GM18502 (cell line): Measurements from ENCODE around the gene CATSPER2.
"Not testable (repeated sequence)": the region's sequence is repeated elsewhere in the genome, so short reads cannot be mapped to it uniquely, and the experiment has no call there.

ENCODE experiments used
- ATAC-seq: cut with Tn5 transposase; IDR thresholded peaks from one replicate; pipeline ENCODE4 v1.9.1; 2021; ENCODE audit warnings: mild to moderate bottlenecking; ENCODE audit not compliant: unreplicated experiment, poor library complexity

CATSPER2 gene

DNA sequence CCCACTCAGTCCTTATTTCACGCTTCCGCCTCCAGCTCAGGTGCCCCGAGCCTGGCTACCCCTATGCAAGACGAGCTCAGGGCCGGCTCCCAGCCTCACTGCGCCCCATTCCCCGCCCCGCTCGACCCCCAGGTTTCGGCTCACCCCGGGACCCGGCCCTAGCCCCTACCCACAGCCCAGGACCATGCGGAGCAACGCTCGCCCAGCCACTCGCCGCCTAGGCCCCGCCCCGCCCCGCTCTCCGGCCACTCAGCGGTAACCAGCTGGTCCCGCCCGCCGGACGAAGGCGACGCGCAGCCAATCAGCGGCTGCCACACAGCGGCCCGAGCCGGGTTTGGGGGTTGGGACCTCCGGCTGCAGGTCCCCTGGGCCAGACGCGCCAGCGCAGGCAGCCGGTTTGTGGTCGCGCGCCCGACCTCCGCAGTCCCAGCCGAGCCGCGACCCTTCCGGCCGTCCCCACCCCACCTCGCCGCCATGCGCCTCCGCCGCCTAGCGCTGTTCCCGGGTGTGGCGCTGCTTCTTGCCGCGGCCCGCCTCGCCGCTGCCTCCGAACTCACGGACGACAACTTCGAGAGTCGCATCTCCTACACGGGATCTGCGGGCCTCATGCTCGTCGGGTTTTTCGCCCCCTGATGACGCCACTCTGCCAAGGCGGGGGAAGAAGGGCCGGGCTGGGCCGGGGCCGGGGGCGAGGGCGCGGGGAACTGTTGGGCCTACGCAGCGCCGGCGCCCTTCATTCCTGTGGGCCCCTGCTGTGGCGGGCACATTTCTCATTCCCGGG, at the start of gene CATSPER2:
TSS of gene CATSPER2 (minus strand) at position 196 of the 781 bp plus-strand sequence. CDS start 783 bp downstream, outside the sequence.
- no peak for ATAC-seq

DNA sequence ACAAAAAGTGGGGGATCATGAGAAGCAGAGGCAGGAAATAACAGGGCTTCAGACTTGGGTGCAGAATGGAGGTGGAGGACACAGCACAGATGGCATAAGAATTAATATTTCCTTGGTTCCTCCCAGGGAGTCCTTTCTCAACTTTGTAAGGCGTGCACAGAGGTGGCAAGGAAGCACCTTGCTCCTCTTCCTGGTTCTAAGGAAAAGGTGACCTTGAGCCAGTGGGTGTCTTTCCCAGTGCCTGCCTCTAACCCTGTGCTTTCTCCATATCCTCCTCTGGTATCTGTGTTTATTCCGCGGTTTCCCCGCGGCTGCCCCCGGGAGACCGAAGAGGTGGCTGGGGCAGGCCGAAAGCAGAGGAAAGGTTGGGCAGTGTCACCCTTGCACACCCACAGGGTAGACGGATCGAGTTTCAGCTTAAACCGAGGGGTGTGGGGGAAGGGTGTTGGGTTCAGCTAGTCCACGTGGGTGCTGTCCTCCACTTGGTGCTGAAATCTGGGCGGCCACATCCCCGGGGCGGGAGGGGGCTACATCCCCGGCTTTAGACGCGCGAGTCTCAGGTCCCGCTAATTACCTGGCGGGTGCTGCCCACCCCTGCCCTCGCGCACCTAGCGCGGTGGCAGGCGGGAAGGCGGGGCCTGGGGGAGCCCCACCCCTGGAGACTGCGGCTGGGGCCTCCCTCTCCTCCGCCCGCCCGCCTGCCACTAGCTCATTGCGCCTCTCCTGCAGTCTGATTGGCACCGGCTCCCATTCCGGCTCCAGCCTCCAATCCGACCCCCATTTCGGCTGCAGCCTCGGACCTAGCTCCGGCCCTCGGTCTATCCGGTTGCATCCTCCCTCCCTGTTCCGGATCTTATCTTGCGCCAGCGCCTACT, 44.7 kb upstream of the CATSPER2 start, which contains the start of gene CKMT1A:
TSS of gene CKMT1A (plus strand) at position 712 of the 875 bp plus-strand sequence. CDS start 192 bp downstream, outside the sequence.
- ATAC-seq = not testable (repeated sequence)

DNA sequence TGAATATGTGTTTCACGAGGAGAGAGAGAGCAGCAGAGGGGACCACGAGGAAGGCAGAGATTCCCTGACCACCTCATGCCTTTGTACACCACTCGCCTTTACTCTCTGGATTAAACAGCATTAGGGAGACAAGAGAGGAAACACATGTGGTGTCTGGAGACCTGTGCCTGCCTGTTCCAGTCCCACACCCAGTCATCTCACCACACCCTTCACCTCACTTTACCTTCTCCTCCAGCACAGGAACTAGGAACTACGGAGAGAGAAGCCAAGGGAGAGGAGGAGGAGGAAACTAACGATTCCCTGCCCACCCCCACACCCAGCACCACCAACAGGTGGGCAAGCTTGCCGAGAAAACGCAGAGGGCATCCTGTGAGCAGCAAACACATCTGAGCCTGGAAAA, 44.0 kb upstream of the CATSPER2 start:
- not testable (repeated sequence) for ATAC-seq

DNA sequence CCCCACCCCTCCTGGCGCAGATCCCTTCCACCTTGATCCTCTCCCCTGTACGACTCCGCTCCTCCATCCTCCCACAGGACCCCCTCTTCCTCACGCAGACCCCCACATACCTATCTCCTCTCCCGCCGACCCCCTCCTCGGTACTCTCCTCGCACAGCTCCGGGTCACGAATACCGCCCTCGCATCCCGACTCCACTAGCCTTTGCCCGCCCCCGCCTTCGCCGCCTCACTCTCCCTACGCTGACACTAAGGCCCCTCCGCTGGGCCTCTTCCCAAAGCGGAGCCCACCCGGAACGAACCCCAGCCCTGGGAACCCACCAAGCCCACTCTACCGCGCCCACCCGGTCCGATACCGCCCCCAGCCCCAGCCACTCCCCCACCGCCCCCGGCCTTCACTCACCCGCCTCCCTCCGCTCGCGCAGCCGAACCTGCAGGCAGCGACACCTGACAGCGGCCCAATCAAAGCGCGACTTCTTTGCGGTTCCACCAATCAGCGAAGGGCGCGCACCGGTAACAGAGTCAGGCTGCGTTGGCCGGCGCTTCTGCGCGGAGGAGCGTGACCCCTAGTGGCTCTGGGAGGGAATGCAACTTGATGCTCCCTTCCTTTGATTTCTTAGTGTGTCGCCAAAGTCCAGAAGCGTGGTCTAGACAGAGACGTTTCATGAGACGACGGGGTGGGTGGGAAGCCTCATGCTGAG, 41.1 kb upstream of the CATSPER2 start:
- peak; percentile 95 for ATAC-seq

DNA sequence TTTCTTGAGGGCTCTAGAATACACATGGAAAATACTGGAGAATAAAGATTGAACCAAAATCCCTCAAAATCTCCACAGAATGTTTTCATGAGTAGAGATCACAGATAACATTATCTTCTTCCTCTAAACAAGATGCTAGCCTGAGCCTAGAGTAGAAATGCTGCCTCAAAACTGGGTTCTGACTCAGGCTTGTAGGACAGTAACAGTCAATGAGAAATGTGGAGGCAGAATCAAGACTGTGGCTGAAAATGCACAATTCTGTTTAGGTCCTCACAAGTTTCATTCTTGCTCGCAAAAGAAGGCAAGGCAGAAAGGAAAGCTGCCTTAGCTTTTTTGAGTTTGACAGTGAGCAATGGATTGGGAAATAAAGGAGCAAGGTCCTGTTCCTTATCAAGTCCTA, 25.5 kb upstream of the CATSPER2 start:
- not testable (repeated sequence) for ATAC-seq

DNA sequence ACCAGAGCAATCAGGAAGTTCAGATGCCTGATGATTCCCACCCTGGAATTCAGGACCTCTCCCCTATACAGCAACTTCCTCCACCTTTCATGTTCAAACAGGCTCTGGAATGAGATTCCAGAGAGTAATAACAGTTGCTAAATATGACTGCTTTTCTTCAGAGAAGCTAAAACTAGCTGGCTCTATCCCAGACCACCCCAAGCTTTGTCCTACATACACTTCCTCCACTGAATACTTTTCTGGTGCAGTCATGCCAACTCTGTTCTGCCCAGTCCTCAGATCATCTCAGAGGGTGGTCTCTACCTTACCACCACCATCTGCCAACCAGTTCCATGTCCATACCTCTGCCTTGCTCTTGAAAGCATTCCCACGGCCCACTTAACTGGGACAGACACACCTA, 17.5 kb upstream of the CATSPER2 start:
- not testable (repeated sequence) for ATAC-seq

DNA sequence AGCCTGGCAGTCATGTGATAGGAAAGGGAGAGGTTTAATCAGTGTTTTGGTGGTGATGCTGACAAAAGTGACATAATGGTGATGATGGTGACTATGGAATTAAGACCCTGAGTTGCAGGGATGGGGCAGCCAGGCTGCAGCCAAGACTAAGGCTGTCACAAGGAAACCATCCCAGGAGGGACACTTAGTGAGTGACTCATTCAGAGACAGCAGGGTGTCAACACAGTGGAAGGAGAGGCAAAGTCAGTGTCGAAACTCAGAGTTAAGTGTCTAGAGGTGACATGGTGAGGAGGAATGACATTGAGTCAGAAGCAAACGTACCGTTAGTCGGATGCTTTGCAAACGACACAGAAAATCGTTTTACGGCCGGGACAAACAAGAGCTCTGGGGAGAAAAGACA, 14.7 kb upstream of the CATSPER2 start:
- ATAC-seq = not testable (repeated sequence)

DNA sequence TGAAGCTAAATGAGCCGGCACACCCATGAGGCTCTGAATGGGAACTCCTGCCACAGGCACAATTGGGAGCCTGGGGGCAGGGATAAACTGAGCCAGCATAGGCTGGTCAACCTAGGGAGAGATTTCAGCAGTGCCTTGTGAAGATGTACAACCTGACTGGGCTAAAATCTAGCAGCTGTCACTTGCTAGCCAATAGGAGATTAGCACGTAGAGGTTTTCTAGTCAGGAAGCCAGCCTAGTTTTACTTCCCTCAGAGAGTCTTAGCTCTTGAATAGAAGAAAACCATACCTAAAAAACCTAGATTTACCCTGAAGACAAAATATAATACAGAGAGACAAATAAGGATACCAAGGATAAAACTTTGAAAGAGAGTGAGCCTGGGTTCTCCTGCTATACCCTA, 13.6 kb upstream of the CATSPER2 start:
- not testable (repeated sequence) for ATAC-seq

DNA sequence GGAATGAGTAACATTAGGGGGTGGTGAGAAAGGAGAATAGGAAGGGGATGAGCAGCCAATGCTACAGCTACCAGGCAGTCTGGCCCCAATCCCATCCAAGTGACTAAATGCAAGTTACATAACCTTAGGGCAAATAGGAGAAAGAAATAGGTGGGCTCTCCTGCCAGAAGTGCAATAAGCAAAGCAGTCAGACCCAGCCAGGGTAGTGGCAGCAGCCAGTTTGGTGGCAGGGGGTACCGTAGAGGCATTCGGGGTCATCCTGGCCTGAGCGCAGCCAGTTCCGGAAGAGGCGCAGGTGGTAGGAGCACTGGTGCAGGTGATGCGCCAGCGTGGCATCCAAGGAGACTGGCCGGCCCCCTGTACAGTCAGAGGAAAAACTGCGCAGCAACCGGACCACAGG, 11.1 kb upstream of the CATSPER2 start:
- not testable (repeated sequence) for ATAC-seq

DNA sequence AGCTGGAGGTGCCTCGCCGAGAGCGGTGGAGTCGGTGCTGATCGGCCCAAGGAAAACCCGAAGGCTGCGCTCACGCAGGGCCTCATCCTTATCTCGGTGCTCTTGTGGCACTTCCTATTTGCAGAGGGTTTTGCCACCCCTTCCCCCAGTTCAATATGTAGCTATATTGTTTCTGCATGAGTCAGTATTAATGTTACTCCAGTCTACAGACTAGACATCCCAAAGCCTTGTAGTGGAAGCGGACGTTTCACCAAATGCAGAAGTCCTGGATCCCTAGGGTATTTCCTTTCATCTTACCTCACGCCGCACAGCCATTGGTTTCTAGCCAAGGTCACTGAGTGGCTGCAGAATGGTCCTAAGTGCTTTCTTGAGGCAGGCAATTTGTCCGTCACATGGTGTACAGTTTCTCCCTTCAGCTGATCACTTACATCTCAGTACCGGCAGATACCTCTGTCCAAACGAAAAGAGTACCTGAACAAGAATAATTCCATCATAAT, 834 bp upstream of the CATSPER2 start:
- not testable (repeated sequence) for ATAC-seq

DNA sequence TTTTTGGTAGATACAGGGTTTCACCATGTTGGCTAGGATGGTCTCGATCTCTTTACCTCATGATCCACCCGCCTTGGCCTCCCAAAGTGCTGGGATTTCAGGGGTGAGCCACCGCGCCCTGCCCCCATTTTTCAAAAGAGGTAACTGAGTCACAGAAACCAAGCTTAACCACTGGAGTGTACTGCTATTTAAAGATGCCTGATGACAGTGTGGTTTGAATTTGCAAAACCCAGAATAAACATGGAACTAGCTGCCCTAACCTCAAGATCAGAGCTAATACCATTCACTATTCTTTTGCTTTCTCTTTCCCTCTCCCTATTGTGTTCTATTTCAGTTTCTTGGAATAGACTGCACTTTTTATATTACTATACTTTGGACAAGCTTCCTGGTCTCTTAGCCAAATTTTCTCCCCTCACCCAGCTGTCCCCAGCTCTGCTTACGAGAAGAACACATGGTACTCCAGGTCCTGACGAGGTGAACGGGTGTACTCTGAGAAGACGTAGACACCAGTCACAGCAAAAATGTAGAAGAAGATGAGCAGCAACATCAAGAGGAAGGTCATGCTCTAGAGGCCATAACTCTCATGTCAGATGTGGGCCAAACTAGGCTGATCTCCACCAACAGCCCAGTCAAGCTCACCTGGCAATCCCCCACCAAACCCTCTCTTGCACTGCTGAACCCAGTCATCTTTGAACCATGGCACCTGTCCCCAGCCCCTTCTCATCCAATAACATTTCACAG, 10.0 kb downstream of the CATSPER2 start:
- ATAC-seq = peak; percentile 57

DNA sequence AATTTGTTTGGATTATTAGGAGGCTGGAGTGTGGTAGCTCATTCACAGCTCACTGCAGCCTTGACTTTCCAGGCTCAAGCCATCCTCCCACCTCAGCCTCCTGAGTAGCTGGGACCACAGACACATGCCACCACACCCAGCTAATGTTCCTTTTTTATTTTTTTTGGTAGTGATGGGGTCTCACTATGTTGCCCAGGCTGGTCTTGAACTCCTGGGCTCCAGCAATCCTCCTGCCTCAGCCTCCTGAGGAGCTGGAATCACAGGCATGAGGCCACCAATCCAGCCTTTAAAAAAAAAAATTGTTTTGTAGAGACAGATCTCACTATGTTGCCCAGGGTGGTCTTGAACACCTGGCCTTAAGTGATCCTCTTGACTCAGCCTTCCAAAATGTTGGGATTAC, 21.7 kb downstream of the CATSPER2 start:
- ATAC-seq = not testable (repeated sequence)

DNA sequence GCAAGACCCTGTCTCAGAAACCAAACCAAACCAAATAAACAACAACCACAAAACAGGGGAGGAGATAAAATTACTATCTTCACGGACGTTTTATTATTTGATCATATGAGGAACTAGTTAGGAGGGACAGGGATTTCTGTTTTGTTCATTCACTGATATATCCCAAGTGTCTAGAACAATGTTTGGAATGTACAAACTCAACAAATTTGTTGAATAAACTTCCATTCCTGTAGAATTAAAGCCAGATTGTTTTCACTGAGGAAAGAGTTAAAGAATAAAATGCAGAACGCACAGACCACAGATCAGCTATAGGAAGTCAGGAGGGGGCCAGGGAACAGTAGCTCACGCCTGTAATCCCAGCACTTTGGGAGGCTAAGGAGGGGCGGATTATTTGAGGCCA, 23.5 kb downstream of the CATSPER2 start:
- no peak for ATAC-seq

DNA sequence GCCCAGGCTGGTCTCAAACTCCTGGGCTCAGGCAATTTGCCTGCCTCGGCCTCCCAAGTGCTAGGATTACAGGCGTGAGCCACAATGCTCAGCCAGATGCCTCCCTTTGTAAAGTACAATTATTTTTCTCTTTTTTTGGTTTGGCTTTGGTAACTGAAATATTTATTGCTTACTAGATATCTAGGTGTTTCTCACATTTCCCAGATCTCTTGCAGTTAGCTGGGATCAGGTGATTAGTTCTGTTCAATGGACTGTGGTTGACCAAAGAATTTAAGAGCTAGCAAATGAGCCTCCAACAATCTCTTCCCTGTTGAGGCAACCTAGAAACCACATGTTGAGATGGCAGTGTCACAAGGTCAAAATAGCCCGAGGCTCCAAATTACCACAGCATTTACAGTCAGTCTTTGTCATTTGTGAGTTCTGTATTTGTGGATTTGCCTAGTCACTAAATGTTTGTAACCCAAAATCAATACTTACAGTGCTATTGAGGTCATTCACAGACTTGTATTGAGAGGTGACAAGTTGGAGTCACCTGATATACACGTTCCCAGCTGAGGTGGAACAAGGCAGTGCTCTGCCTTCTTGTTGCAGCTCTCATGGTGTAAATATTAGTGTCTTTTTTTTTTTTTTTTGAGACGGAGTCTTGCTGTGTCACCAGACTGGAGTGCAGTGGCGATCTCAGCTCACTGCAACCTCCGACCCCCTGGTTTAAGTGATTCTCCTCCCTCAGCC, 26.4 kb downstream of the CATSPER2 start:
- not testable (repeated sequence) for ATAC-seq

DNA sequence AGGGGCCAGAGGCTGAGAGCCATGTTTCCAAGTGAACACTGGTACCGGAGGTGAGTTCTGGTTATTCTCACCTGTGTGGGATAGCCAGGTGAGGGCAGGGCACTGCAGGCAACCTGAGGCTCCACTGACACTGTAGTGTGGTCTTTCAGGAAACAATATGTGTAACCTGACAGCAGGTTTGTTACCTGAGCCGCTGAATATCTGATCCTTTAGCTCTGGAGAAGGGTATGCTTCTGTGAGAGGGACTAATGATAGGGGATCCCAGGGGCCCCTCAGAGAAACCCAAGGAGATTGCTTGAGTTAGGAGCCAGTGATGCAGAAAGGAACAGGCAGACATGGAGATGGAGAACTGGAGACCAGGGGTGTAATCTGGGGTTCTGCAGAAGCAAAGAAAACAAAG, 29.9 kb downstream of the CATSPER2 start, which contains the start of gene STRC:
TSS of gene STRC (minus strand) at position 101 of the 400 bp plus-strand sequence. CDS start at position 23, 78 bp downstream.
- ATAC-seq = not testable (repeated sequence)

DNA sequence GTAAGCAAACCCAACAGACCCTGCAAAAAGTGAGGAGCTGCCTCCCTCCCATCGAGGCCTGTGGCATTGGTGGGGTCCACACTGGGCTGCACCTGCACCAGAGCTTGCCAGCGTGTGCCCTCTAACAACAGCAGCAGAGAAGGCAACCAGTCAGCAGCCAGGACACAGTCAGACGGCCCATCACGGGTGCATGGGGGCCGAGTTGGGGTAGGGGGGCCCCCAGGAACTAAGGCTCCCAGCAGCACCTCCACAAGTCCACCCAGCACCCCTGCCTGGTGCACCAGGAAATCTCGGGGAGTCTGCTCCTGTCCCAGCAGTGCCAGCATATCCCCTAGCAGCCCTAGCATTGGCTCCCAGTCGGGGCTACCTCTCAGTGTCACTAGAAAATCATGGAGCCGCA, 30.9 kb downstream of the CATSPER2 start:
- ATAC-seq = not testable (repeated sequence)

DNA sequence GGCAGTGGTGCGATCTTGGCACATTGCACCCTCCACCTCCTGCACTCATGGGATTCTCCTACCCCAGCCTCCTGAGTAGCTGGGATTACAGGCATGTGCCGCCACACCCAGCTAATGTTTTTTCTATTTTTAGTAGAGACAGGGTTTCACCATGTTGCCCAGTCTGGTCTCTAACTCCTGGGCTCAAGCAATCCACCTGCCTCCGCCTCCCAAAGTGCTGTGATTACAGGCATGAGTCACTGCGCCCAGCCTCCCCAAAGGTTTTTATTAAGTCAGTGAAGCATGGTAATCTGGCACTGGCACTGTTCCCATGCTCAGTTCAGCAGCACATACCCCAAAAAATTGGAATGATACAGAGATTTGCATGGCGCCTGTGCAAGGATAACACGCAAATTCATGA, 46.4 kb downstream of the CATSPER2 start:
- not testable (repeated sequence) for ATAC-seq

DNA sequence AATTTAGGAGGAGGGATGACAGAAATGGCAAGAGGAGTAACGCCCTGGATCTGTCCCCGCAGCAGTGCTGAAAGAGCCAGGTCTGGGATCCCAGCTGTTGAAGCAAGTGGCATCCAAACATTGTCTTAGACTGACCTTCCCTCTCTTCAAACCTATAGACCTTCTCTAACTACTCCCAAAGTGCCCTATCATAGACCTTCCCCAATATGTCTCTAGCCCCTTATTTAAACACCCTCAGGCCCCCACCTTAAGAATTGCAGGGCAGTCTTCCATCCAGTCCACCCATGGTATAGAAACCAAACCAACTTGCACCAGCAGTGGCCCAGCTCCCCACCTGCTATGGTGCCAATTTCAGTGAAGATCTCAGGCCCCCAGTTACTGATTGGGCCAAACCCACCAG, 48.4 kb downstream of the CATSPER2 start:
- not testable (repeated sequence) for ATAC-seq

DNA sequence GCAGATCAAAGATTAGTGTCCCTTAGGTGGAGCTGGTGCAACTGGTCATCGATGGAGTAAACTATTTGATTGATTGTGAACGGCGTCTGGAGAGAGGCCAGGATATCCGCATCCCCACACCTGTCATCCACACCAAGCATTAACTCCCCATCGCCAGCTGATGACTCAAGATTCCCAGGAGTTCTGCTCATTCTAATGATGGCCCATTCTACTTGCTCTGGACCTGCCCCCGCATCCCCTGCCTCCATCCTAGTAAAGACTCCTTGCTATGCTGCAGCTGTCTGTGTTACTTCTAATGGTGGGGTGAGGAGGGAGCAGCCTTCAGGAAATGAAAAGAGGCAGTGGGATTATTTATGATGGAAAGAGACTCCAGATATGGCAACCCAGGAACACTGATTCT, 49.5 kb downstream of the CATSPER2 start:
- ATAC-seq = not testable (repeated sequence)
